HG02642 (cell line): ENCODE results near the gene CALML3.
"Not testable (repeated sequence)": the region's sequence is repeated elsewhere in the genome, so short reads cannot be mapped to it uniquely, and the experiment has no call there.

Experiments
- ATAC-seq: cut with Tn5 transposase; IDR thresholded peaks from one replicate; pipeline ENCODE4 v1.9.1; 2021; ENCODE audit warnings: mild to moderate bottlenecking; ENCODE audit not compliant: unreplicated experiment, poor library complexity

CALML3 gene

DNA sequence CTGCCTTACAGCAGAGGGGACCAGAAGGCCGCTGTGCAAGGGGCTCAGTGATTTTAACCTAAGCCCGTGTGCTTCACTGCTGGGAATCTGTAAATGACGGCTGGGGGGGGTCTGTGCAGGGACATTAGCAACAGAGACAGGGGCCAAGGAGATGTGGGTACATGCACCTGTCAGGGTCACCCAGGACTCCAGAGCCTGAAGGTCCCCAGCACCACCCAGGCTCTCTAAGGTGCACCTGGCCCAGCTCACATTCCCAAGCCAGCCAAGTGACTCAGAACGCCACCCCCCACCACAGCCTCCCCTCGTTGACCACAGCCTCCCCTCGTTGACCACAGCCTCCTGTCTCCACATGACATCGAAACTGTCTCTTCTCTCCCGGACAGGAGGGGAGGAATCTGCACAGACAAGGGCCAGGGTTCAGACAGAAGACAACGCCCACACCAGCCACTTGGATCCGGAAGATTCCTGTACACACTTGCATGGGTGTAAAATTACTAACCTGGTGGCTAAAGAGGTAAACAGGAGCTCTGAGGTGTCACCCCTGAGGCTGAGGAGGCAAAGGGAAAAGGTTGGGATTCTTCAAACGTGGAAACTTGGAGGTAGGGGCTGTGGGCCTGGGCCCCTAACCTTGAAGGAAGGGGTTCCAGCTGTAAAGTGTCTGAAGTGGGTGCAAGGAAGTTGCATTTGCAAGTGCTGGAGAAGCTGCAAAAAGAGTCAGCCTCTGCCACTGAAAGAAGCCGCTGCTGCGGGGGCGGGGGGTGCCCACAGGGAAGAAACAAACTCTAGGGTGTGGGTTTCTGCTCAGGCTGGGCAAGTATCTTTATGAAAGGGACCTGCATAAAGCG is 27.0 kb downstream of the CALML3 start:
- ATAC-seq: peak; percentile 48

DNA sequence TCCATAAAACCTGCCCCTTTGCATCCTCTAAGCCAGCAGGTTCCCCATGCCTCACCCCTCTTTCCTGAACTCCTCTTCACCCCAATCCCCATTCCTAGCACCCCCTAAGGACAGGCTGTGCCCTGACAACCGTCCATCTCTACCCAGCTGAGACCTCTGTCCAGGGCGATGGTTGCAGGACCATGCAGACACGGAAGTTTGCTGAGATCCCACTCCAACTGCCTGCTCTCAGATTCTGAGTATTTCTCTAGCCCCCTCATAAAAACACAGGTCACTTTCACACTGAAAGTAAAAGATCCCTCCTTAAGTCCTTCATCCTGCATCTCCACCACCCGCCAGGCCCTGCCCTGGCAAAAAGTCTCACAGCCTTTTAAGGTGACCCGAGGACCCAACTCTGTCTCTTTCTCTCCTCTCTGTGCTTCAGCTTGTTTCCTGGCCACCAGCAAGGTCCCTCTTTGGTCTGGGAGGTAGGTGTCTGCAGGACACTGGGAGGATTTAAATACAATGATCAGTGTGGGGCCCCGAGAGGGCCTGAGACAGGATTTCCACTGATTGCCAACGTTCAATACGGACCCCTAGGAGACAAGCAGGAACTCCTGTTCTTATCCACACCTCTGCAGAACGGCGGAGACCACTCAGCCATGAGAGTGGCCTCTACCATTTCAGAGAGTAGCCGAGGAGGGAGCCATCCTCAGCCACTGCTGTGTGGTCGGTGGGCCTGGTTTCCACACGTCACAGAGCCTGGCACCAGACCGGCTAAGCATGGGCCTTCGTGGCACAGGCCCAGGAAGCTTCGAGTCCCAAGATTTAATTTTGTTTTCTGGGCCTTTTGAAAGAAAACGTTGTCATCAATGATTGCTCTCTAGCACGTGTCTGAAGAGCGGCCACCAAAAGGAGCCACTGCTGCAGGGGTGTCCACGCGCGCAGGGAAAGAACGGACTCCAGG is 27.9 kb downstream of the CALML3 start:
- ATAC-seq: no peak

DNA sequence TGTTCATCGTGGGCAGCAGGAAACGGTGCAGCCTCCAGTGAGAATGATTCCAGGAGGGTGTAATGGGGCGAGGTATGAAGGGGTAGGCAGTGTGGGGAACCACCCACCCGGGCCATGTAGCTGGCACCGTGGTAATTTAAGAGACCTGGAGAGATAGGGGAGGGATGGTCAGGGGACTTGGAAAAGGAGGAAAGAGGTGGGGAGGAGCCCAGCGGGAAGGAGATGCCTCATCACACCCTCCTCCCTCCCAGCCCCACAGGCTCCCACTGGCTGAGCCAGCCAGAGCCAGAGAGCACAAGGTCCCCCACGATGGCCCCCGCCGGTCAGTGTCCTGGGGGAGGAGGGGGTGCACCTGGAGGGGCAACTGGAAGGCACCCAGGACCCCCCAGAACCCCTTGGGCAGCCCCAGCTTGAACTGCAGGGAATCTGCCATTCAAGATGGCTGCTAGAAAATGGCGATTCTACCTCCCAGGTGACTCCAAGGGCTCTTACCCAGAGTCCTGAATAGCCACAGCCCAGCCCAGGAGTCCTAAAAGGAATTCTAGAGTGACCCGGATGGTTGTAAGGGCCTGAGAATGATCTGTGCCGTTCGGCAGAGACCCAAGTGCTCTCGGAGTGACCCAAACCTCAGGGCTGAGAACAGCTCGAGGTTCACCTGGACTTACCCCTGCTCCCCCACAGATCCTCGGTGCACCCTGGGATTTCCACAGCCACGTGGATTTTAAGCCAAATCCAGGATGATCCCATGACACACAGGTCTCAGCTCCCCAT is 28.8 kb downstream of the CALML3 start:
- ATAC-seq: no peak

DNA sequence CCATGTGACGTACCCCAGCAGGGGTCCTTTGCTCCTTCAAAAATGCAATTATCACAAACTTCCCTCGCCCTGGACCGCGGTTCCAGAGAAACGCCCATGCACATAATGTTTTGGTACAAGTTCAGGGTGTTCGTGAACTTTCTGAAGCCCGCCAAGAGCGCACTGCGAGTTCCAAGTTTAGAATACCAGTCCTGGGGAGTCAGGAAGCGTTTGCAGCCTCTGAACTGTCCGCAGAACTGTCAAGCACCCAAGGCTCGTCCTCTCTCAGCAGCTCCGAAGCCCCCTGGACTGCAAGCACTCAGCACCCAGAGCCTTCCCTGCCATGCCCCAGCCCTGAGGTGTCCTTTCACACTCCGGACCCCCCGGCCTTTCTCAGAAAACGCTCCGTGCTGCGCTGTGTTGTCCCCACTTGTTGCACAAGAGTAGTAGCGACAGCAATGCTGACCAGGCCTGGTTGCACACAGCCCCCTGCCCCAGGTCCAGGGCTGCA is 30.3 kb downstream of the CALML3 start:
- ATAC-seq: no peak

DNA sequence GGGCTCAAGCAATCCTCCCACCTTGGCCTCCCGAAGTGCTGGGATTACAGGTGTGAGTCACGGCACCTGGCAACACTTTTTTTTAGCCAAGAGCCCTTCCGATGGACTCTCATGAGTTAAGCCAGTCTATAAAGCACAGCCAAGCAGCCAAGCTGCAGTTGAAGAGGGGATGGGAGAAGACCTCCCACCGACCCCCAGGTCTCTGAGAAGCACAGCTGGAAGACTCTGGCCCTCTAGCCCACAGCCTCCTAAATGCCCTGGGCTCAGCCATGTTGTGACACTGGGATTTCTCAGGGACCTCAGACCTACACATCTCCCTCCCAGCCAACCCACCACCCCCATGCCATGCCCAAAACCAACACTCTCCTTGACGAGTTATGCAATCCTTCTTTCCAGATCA is 31.1 kb downstream of the CALML3 start:
- ATAC-seq: no peak

DNA sequence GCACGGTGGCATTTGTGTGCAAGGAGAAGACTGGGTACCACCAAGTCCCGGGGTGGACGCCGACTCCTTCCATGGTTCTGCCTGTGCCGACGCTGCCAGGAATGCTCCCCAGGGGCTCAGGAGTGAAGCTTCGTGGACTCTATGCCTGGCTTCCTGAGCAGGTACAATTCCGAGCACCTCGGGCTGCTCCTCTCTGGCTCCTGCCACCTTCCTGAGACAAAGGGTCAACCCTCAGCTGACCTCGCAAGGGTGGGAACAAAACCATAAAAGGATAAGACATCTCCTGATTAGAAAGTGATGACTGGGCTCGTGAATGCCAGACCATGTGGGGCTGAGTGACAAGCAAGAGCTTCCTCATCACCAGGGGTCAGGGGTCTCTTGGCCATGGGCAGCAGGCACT is 31.8 kb downstream of the CALML3 start:
- no peak for ATAC-seq

DNA sequence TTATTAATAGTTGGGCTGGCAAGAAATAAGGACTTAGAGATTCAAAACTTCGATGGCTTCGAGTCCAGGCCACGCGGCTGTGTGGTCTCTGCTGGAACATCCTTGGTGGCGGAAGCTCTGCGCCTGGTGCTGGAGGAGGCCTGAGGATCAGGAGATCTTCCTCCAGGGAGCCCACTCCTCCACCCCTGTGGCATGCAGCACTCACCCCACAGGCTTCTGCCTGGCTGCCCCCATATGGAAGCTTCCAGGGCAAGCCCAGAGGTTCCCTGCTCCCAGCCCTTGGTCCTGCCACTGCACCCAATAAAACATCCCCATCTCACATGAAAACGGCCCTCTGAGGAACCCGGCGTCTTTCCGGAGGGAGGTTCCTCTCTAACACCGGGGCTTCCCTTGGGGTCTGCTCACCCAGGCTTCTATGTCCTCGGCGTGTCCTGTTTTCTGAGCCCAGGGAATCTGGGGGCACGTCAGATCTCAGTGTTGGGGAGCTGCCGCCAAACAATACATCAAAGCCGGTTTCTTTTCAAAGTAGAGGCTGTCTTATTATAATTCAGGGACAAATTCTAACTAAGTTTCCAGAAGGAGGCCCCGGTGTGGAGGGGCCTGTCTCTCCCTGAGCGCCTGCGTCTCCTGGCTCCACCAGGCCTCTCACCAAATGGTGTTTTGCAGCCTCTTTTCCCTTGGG is 32.4 kb downstream of the CALML3 start:
- ATAC-seq: no peak

DNA sequence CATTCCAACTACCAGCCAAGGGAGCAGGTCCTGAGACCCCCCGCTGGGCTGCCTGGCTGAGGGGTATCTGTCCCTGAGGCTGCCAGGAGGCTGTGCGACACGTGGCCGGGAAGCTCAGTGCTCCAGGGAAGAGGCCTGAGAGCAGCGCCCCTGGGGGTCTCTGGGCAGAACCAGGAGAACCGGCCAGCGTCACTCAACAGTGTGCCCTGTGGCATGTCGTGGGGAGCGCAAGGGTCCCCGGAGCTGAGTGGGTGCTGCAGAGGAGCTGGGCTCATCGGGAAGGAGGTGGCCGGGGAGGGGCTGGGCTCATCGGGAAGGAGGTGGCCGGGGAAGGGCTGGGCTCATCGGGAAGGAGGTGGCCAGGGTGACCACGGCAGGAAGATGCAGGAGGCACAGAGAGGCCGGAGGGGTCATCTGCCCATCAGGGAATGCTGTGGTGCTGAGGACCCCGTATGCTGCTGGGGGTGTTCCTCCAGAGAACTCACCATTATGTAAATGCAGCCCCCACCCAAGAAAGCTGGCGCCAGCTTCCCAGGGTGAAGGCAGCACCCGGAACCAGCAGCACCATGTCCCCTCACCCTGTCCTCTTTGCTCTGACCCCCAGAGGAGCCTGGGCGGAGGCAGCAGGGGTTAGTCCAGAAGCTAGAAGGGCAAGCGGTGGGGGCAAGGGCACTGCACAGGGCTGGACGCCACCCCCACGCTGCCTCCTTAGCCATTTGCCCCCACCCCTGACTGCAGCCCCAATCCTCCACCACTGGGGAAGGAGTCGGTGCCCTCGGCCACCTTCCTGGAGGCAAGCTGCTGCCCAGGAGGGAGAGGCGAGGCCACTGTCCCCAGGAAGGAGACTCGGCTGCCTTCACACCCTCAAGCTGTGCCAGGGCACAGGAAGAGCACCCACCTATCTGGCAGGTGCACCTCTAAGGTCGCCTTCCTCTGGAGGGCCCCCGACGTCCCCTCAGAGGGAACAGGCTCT is 33.3 kb downstream of the CALML3 start:
- ATAC-seq: no peak

DNA sequence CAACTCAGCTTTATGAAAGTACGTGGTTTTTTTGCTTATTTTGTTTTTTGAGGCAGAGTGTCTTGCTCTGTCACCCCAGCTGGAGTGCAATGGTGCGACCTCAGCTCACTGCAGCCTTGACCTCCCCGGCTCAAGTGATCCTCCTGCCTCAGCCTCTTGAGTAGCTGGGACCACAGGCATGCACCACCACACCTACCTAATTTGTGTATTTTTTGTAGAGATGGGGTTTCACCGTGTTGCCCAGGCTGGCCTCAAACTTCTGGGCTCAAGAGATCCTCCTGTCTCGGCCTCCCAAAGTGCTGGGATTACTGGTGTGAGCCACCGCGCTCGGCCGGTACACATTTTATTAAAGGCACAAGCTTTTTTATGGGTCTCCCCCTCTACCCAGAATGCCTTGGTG is 34.3 kb downstream of the CALML3 start:
- ATAC-seq: not testable (repeated sequence)

DNA sequence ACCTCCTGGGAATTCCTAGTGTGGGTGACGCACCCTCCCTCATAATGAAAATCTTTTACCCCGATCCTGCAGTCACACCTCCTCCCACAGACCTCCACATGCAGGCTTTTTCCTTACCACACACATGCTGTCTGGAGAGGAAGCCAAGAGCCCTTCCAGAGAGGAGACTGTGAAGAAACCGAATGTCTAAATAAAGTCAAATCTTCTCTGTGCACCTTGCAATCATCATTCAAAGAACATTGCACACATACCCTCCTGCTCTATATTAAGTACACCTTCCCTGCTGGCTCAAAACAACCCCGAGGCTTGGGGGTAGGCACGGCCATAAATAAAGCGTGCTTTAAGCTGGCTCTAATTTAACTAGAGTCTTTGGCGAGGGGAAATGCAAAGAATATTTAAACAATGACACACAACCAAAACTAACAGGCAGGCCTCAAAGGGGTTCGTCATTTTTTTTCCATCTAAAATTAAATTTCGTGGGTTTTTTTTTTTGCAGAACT is 34.9 kb downstream of the CALML3 start:
- no peak for ATAC-seq

DNA sequence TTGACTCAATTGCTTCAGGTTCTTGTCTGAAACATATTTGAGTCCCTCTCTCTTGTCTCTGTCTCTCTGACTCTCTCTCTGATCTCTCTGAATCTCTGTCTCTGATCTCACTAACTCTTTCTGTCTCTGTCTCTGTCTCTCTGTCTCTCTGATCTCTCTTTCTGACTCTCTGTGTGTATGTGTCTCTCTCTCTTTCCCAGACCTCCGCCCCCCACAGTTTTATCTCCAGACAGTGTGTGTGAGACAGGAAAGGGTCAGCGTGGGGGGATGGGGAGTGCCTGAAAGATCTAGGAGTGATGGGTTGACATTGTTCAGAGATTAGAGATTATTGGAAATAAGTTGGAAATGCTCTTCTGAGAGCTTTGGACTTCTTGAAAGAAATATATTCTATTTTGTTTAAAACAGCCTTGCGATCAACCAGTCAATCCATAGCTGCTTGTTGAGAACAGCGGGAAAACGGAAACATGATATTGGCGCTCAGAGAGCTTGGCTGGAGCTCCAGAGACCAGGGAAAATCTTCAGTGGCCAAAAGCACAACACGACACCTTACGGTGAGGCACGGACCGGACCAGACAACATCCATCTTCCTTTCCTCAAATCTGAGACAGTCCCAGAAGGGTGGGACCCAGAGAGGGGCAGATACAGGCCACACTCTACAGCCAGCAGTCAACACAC is 35.5 kb downstream of the CALML3 start:
- no peak for ATAC-seq

DNA sequence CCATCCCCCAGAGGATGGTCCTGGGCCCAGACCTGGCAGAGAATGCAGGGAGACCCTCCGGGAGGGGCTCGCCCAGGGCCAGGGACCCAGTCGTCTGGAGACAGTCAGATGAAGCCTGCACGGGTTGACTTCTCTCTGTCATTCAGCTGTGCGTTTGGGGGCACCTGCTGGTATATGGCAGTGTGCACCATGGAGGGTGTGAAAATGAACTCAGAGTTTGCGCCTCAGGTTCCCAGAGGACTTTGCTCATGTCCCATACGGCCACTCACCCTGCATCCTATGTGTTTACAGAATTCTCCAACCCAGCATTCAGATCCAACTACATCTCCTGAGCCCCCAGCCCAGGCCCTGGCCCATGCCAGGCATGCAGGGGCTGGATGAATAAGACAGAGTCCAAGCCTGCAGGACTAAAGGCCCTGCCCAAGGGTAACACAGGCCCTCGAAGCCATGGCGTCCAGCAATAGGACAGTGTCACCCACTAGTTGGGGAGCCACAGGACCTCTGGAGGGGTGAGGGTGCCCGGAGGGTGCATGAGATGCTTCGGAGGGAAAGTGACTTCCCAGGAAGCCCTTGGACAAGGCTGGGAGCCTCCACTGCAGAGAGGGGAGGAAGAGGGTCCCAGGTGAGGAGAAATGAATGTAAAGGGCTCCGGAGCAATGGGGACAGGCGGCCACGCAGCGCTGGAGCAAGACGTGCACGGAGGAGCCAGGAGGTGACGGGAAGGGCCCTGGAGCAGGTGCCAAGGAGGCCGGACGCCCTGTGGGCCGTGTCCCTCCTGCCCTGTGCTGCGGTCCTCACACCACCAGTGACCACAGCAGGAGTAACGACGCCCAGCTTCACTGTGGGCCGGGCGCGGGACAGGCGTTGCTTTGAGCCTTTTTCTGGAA is 36.3 kb downstream of the CALML3 start:
- no peak for ATAC-seq

DNA sequence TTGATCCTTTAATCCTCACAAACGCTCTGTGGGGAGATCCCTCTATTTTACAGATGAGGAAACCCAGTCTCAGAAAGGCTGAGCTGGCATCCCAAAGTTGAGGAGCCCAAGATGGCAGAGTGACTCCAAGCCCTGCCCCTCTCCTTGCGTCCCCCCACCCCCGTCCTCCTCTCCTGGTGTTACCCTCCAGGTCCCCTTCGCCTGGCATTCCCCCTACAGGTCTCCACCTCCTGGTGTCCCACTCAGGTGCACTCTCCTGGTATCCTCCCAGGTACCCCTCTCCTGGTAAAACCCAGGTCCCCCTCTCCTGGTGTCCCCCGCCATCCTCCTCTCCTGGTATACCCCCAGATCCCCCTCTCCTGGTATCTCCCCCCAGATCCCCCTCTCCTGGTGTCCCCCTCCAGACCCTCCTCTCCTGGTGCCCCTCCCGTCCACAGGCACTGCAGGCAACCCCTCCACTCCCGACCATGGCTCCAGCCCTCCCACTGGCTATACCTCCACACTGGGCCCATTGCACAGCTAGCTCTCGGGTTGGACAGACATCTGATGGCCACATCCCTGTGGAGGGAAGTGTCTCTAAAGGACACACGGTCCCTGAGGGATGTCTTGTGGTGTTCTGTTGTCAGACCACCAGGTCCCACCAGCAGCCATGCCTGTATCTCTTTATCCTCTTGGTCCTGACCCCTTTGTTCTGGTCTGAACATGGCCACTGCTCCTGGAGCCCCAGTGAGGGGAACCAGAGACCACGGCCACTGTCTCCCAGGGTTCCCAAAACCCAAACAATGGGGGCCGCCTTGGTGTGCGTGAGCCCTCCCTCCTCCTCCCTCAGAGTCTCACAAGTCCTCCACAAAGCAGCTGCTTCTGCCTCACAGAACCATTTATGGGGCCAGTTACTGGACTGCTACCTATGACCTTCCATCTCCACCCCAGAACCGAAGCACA is 37.2 kb downstream of the CALML3 start:
- no peak for ATAC-seq

DNA sequence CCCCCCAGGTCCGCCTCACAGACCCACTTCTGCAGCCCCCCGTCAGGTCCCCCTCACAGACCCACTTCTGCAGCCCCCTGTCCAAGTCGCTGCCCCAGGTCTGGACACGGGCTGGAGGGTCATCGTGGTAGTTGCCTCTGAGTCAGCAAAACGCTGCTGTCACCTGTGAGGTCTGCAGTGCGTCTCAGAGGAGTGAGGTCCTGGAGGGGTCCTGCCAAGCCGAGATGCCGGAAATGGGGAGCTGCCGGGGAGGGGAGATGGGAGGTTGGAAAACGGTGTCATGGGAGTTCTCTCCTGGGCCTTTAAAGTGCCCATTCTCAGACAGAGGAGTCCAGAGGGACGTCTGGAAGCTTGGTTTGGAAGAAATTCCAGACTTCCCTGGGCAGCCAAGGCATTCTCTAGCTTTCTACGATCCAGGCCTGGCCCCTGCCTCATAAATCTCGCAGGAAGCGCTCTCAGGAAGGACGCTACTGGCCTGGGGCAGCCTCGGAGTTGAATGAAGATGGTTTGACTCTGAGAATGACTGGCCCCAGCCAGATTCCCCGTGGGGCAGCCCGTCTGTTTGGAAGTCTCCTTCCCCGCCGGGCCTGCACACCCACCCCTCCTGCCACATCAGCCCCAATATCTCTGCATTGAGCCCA is 38.7 kb downstream of the CALML3 start:
- ATAC-seq: no peak

DNA sequence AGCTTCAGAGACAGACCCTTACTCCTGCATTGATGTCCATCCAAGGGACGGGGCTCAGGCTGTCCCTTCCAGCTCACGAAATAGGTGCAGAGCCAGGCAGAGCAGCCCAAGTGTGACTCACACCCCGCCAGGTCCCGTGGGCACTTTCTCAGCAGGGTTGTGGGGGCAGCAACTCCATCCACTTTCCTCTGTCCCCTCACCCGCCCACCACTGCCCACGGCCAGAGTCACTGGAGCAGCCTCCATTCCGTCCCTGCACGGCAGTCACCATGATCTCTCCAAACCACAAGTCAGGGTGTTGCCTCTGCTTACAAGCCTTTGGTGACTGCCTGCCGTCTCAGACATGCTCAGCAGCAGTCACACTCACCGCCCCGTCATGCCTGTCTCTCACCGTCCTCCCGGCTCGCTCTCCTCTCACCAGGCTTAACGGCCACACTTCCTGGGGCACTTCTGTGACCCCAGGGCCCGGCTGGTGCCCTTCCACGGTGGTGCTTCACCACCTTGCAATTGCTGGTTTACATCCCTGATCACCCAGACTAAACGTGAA is 39.3 kb downstream of the CALML3 start:
- ATAC-seq: no peak
